K562 (cell line): Measurements from ENCODE around the gene CD24. TPM values are rescaled to one million over a fixed set of nuclear protein-coding genes. Genes with fewer than 3 reads are reported as not detected.

Experiments used
- ATAC-seq: fragments of 200-7000 bp; cut with Tn5 transposase; 3 replicates; pipeline ENCODE4 v1.9.1; 2020; ENCODE audit warnings: moderate library complexity
- BruUV-seq: library from RNA; stranded (reverse); fragments of 400-500 nt; replicated peaks from 2 replicates; lab custom pipeline; 2021; lab: Mats Ljungman, UMichigan
- CTCF ChIA-PET: fragments of 300-600 bp; formaldehyde crosslinking; extraction: SDS; loops from one replicate; lab custom pipeline; 2021; ENCODE audit warnings: low intra/inter-chr PET ratio; lab: Yijun Ruan, JAX
- POLR2A ChIA-PET: fragments of 300-600, 350-650 bp; sonication (Branson Sonifier 250); formaldehyde crosslinking; extraction: SDS; loops from one replicate; lab custom pipeline; 2021; ENCODE audit warnings: antibody characterized with exemption, inconsistent platforms; lab: Yijun Ruan, JAX
- DNase-seq, 4 experiments: peaks; one replicate each; pipeline versions ENCODE4 v3.0.0 to v3.0.0-alpha.2; 2011 to 2018; ENCODE audit warnings: low spot score in 3 of 4, mixed read lengths in 3 of 4; ENCODE audit errors: extremely low read depth in 1 of 4
- FAIRE-seq: peaks from 2 replicates; lab custom pipeline; 2011; peaks lifted over from hg19 to GRCh38; lab: Jason Lieb, UNC
- H2AFZ ChIP-seq: 2 replicates; pipeline ENCODE4 v1.6.0; 2011; ENCODE audit warnings: low read depth, low read length, control low read depth, inconsistent platforms
- H3K27ac ChIP-seq: fragments of 200-600 bp; 3 replicates; pipeline ENCODE4 v1.8.0; 2011; ENCODE audit warnings: low read depth, mild to moderate bottlenecking, control low read depth, inconsistent platforms, low read length, moderate library complexity, mixed read lengths; ENCODE audit errors: extremely low read depth
- H3K27me3 ChIP-seq, 2 experiments: fragments of 300-600 bp in 1 of 2; 2 replicates in 1 of 2; 3 replicates in 1 of 2; pipeline versions ENCODE4 v1.6.0 to v1.8.0; 2011; ENCODE audit warnings: inconsistent platforms in 2 of 2, low read length in 2 of 2, mild to moderate bottlenecking in 1 of 2, mixed read lengths in 1 of 2, moderate library complexity in 1 of 2; ENCODE audit not compliant: control insufficient read depth in 2 of 2, insufficient read depth in 2 of 2
- H3K36me3 ChIP-seq: fragments of 300-600 bp; 3 replicates; pipeline ENCODE4 v1.8.0; 2011; ENCODE audit warnings: mild to moderate bottlenecking, low read length, inconsistent platforms; ENCODE audit not compliant: control insufficient read depth, insufficient read depth
- H3K4me1 ChIP-seq, 2 experiments: fragments of 200-600 bp in 1 of 2; replicated peaks in 1 of 2; 2 replicates in 1 of 2; 3 replicates in 1 of 2; pipeline versions ENCODE4 v1.5.1 to v1.8.0; 2011; ENCODE audit warnings: inconsistent platforms in 2 of 2, low read length in 2 of 2, mild to moderate bottlenecking in 1 of 2, mixed read lengths in 1 of 2, moderate library complexity in 1 of 2; ENCODE audit not compliant: control insufficient read depth in 2 of 2, insufficient read depth in 2 of 2
- H3K4me2 ChIP-seq: 2 replicates; pipeline ENCODE4 v1.6.1; 2011; ENCODE audit warnings: low read length, control low read depth, inconsistent platforms, mixed read lengths; ENCODE audit not compliant: insufficient read depth
- H3K4me3 ChIP-seq: fragments of 200-600 bp; sonication (generic), shearing (Covaris generic); 2 replicates; pipeline ENCODE4 v1.5.1; 2016; ENCODE audit warnings: control low read depth, inconsistent platforms
- H3K79me2 ChIP-seq: fragments of 200-600 bp; 3 replicates; pipeline ENCODE4 v1.8.0; 2011; ENCODE audit warnings: low read length, inconsistent platforms; ENCODE audit not compliant: control insufficient read depth, insufficient read depth
- H3K9ac ChIP-seq, 2 experiments: 2 replicates each; pipeline versions ENCODE4 v1.6.0 to v1.6.1; 2011; ENCODE audit warnings: low read depth in 2 of 2, low read length in 2 of 2, control low read depth in 1 of 2, inconsistent platforms in 1 of 2, mild to moderate bottlenecking in 1 of 2, mixed read lengths in 1 of 2; ENCODE audit not compliant: insufficient read depth in 1 of 2
- H3K9me1 ChIP-seq: one replicate; pipeline ENCODE4 v1.6.0; 2011; ENCODE audit warnings: inconsistent platforms, mild to moderate bottlenecking, low read length, moderate library complexity; ENCODE audit not compliant: control insufficient read depth, insufficient read depth
- H3K9me3 ChIP-seq: replicated peaks from 2 replicates; pipeline ENCODE4 v1.5.1; 2011; ENCODE audit warnings: low read depth, low read length, inconsistent platforms; ENCODE audit not compliant: control insufficient read depth, insufficient read depth
- H4K20me1 ChIP-seq: replicated peaks from 2 replicates; pipeline ENCODE4 v1.6.1; 2011; ENCODE audit warnings: low read length, inconsistent platforms, mixed read lengths; ENCODE audit not compliant: control insufficient read depth, insufficient read depth
- HNRNPL ChIP-seq: fragments of 200-400 bp; formaldehyde crosslinking; IDR thresholded peaks from 2 replicates; pipeline ENCODE4 v1.6.1; 2017; ENCODE audit warnings: low read depth, mild to moderate bottlenecking, low read length
- RBM14 ChIP-seq: fragments of 200-400 bp; formaldehyde crosslinking; IDR thresholded peaks from 2 replicates; pipeline ENCODE4 v1.6.1; 2018; ENCODE audit warnings: low read depth, mild to moderate bottlenecking, low read length, moderate library complexity, borderline replicate concordance; ENCODE audit not compliant: insufficient read depth
- TGIF2 ChIP-seq: sonication (generic); formaldehyde crosslinking; IDR thresholded peaks from 2 replicates; pipeline ENCODE4 v1.8.1; 2022; ENCODE audit warnings: mild to moderate bottlenecking, missing genetic modification reagents, moderate library complexity
- WGBS: fragments of 100-300 bp; shearing (Covaris generic); methylation state at CpG from one replicate; pipeline ENCODE4 v1.1.6; 2016; ENCODE audit warnings: low coverage, mixed read lengths; ENCODE audit not compliant: insufficient coverage; ENCODE audit errors: missing lambda C conversion rate; 5-methylcytosine and 5-hydroxymethylcytosine counted together
- in situ Hi-C: fragments of 300-500 bp; cut with MboI; formaldehyde crosslinking; loops from 4 replicates; pipeline ENCODE4 v1.15.0; 2018; ENCODE audit warnings: inconsistent platforms, mixed read lengths
- intact Hi-C: fragments of 100-400 bp; cut with micrococcal nuclease; formaldehyde crosslinking; loops from 2 replicates; pipeline ENCODE4 v1.14.2; 2022
- polyA plus RNA-seq, 8 experiments: library from polyadenylated mRNA; depleted of rRNA in 4 of 8; stranded (reverse) in 5 of 8; unstranded in 3 of 8; fragments of >200 nt; fragmentation: Nextera tagmentation in 2 of 8; fragmentation: Illumina TruSeq in 1 of 8; extraction: Ambion mirVana in 2 of 8; extraction: Trizol in 1 of 8; gene quantifications; 2 replicates each; pipeline versions ENCODE4 v1.2.1 to v1.2.3, GENCODE V29; 2011 to 2014; ENCODE audit warnings: inconsistent platforms in 1 of 8, missing spikeins in 1 of 8
- total RNA-seq, 7 experiments: library from RNA; depleted of rRNA in 6 of 7; stranded (reverse); fragments of >200 nt in 6 of 7; fragmentation: Illumina TruSeq in 2 of 7; extraction: Trizol in 2 of 7; gene quantifications; 2 replicates each; pipeline versions ENCODE4 v1.2.1 to v1.2.3, GENCODE V29; 2011 to 2021; ENCODE audit warnings: low replicate concordance in 1 of 7
- TF ChIP-seq, protein P1 (sequence below): sonication (generic); formaldehyde crosslinking; IDR thresholded peaks from 2 replicates; pipeline ENCODE4 v1.8.1; 2023; ENCODE audit warnings: mild to moderate bottlenecking, missing genetic modification reagents

CD24 gene
- total and polyA plus RNA-seq, 9 of the 15 experiments (the other 6 are each of a cell fraction or from before 2014, with no cell fraction given), result 8.8 to 155 (median 27.1) TPM

- WGBS, result 87% methylated on average over 25 of the region's 49 CpGs
- H3K4me3 ChIP-seq, result no peak overlapping the region
- H3K9me3 ChIP-seq, result no peaks in the 10 kb centered on the region
- intact Hi-C loops, result loop anchor here (10.0 kb wide), 1 partner anchor 238 kb away; no protein-coding TSS in a partner anchor
- no peak for TF ChIP-seq RBM14
- TF ChIP-seq TGIF2 (CRISPR knock-in tag), result no peak
- TF ChIP-seq, protein P1, sequence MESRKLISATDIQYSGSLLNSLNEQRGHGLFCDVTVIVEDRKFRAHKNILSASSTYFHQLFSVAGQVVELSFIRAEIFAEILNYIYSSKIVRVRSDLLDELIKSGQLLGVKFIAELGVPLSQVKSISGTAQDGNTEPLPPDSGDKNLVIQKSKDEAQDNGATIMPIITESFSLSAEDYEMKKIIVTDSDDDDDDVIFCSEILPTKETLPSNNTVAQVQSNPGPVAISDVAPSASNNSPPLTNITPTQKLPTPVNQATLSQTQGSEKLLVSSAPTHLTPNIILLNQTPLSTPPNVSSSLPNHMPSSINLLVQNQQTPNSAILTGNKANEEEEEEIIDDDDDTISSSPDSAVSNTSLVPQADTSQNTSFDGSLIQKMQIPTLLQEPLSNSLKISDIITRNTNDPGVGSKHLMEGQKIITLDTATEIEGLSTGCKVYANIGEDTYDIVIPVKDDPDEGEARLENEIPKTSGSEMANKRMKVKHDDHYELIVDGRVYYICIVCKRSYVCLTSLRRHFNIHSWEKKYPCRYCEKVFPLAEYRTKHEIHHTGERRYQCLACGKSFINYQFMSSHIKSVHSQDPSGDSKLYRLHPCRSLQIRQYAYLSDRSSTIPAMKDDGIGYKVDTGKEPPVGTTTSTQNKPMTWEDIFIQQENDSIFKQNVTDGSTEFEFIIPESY (CRISPR knock-in tag), result peak; percentile 6; the same call in 1 of the 2 replicates
- TF ChIP-seq HNRNPL, result no peak
- H3K79me2 ChIP-seq, result no peaks in the 10 kb centered on the region; the same call in 2 of the 3 replicates
- CTCF ChIA-PET, result no interaction called here
- no TSS peak for BruUV-seq
- H3K4me2 ChIP-seq, result no peak overlapping the region
- in situ Hi-C loops, result no loop called here
- no peak overlapping the region for H2AFZ ChIP-seq
- no peak for FAIRE-seq
- peaks cover 0 to 25% of the 10 kb centered on the region in 2 experiments; a peak in 2 of 5 replicates for H3K4me1 ChIP-seq
- H3K36me3 ChIP-seq, result no peaks in the 10 kb centered on the region
- no peaks in the 10 kb centered on the region for H4K20me1 ChIP-seq
- H3K9ac ChIP-seq, result no peak overlapping the region; a peak in 1 of 4 replicates
- no peaks in the 10 kb centered on the region for H3K9me1 ChIP-seq
- DNase-seq, result no peak
- POLR2A ChIA-PET, result interaction anchor here (0.5 kb wide), 2 partner anchors 18 to 29 kb away, joined by 3 read pairs; no protein-coding TSS in a partner anchor
- no peak for ATAC-seq
- H3K27me3 ChIP-seq, result no peaks in the 10 kb centered on the region
- no peak overlapping the region for H3K27ac ChIP-seq
Measured at GRCh38 chr6:106973018-106973835, 1.3 kb downstream of the CD24 start.
